HG03095 (cell line): ENCODE measurements around the gene GOT1.

Experiments
- ATAC-seq: cut with Tn5 transposase; IDR thresholded peaks from one replicate; pipeline ENCODE4 v1.9.1; 2021; ENCODE audit warnings: moderate library complexity; ENCODE audit not compliant: unreplicated experiment

GOT1 gene

DNA sequence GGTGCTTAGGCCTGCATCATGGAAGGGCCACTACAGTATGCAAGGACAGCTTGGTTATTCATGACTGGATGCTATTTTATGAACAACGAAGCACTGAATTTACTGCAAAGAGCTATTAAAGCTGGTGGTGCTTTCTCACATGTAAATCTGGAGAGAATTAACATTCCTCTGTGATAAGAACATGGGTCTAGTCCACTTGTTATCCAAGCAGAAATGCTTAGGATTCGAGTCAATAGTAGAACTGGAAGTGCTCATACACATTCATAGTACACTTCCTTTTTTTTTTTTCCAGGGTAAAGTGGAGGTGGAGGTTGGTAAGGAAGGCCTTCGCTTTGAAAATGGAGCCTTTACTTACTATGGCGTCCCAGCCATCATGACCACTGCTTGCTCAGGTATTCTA lies 66.3 kb downstream of the GOT1 start:
- no peak for ATAC-seq

DNA sequence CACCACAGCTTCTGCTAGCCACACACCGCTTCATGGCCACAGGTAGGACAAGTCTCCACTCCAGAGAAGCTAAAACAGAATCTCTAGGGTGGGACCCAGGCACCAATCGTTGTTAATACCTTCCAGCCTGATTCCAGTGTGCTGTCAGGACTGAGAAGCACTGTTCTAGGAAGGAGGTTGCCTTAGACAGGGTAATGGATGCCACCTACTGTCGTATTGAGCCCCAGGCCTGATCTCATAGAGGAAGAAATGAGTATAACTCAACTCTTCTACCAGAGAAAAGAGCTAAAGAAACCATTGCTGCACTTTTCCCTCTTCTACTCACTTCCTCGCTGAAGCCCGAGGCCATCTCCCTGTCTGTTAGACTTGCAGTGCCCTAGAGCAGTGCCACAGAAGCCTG lies 69.5 kb downstream of the GOT1 start:
- no peak for ATAC-seq

- no peak for ATAC-seq
Measured at GRCh38 chr10:99358101-99358500, 72.3 kb downstream of the GOT1 start.

DNA sequence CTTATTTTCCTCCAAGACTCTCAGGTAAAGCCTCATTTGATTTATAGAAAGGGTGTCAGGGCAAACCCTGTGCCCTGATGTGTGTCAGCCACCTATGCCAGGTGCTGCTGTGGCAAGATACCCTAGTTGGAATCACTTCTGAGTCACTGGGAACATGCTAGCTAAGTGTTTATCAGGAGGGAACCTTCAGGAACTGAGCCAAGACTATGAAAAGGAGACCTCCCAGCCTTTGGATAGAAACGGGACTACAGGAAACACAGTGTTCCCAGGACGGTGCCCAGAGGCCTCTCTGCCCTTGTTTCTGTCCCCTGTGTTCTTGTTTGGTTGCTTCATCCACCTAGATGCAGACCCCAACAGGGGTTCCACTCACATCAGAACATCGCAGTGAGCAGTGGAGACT lies 72.7 kb downstream of the GOT1 start:
- ATAC-seq: no peak

GRCh38 chr10:99353182-99353581 lies 77.2 kb downstream of the GOT1 start:
- ATAC-seq: no peak

GRCh38 chr10:99347672-99348071 lies 82.8 kb downstream of the GOT1 start:
- no peak for ATAC-seq
